GM18951 (cell line): ENCODE data around the gene PTPRU.

Source experiments
- POLR2A ChIP-seq: IDR thresholded peaks from 4 replicates; pipeline ENCODE4 v1.6.1; 2011; ENCODE audit warnings: mild to moderate bottlenecking; ENCODE audit not compliant: insufficient read length, insufficient read depth; ENCODE audit errors: extremely low read depth
- in situ Hi-C: fragments of 300-500 bp; cut with MboI; formaldehyde crosslinking; loops from one replicate; pipeline ENCODE4 v1.12.0; 2022; ENCODE audit warnings: low sequenced_read_pairs, mixed read lengths, inconsistent platforms; ENCODE audit not compliant: unreplicated experiment

PTPRU gene

GRCh38 chr1:29270929-29271521 is 34.7 kb downstream of the PTPRU start:
- in situ Hi-C loops: no loop called here
- TF ChIP-seq POLR2A: no peak

- TF ChIP-seq POLR2A: no peak
- in situ Hi-C loops: no loop called here
Observed at GRCh38 chr1:29271724-29272123, 35.4 kb downstream of the PTPRU start.

- in situ Hi-C loops: no loop called here
- TF ChIP-seq POLR2A: no peak
Observed at GRCh38 chr1:29272147-29272907, 36.0 kb downstream of the PTPRU start.

GRCh38 chr1:29275435-29275834 is 39.1 kb downstream of the PTPRU start:
- in situ Hi-C loops: no loop called here

GRCh38 chr1:29278124-29278523 is 41.8 kb downstream of the PTPRU start:
- in situ Hi-C loops: no loop called here
- TF ChIP-seq POLR2A: no peak

More at GRCh38 chr1:29275435-29275834, 39.1 kb downstream of the PTPRU start:
- TF ChIP-seq POLR2A: no peak

- in situ Hi-C loops: no loop called here
- no peak for TF ChIP-seq POLR2A
Observed at GRCh38 chr1:29279406-29279805, 43.1 kb downstream of the PTPRU start.

GRCh38 chr1:29279951-29280391 is 43.6 kb downstream of the PTPRU start:
- no peak for TF ChIP-seq POLR2A
- in situ Hi-C loops: no loop called here

GRCh38 chr1:29280409-29281131 is 44.2 kb downstream of the PTPRU start:
- TF ChIP-seq POLR2A: no peak
- in situ Hi-C loops: no loop called here

- in situ Hi-C loops: no loop called here
- TF ChIP-seq POLR2A: no peak
Observed at GRCh38 chr1:29281571-29281970, 45.2 kb downstream of the PTPRU start.

- TF ChIP-seq POLR2A: no peak
- in situ Hi-C loops: no loop called here
Observed at GRCh38 chr1:29282135-29282923, 46.0 kb downstream of the PTPRU start.

GRCh38 chr1:29282924-29283803 is 46.8 kb downstream of the PTPRU start:
- in situ Hi-C loops: no loop called here
- TF ChIP-seq POLR2A: no peak

GRCh38 chr1:29283804-29284195 is 47.5 kb downstream of the PTPRU start:
- no peak for TF ChIP-seq POLR2A
- in situ Hi-C loops: no loop called here
